Fibroblast of skin of left biceps (primary cell): ENCODE measurements around the gene CFHR3.
"Not testable (repeated sequence)": the region's sequence is repeated elsewhere in the genome, so short reads cannot be mapped to it uniquely, and the experiment has no call there.

Experiments used
- DNase-seq, 2 experiments: peaks; one replicate each; pipeline ENCODE4 v3.0.0-alpha.2; 2013; ENCODE audit warnings: low read depth in 2 of 2

CFHR3 gene

GRCh38 chr1:196774603-196775002 lies at the start of gene CFHR3:
TSS of gene CFHR3 (plus strand) at chr1:196774840. CDS start at chr1:196774887, 47 bp downstream.
- no peak for DNase-seq

DNA sequence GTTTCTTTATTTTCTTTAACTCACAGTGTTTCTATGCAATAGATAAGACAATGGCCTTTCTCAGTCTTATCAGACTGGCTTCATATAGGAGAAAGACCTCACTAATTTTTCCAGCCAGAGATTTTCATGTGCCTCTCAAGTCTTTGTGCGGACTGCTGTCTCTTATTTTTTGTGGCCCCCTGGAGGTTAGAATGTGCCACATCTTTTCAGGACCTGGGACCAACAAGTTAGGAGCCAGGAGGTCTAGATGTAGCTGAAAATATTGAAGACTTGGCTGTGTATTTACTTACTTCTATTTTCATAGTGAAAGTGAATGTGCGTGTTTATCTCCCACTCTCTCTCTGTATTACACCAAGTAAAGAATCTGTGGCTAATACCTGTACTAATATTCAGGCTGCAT lies 42.1 kb upstream of the CFHR3 start:
- no peak for DNase-seq

GRCh38 chr1:196733091-196733970 lies 41.3 kb upstream of the CFHR3 start:
- DNase-seq = no peak

- DNase-seq = no peak
Observed at GRCh38 chr1:196734006-196734405, 40.6 kb upstream of the CFHR3 start.

- no peak for DNase-seq
Observed at GRCh38 chr1:196734460-196734859, 40.2 kb upstream of the CFHR3 start.

- DNase-seq = no peak
Observed at GRCh38 chr1:196738730-196739129, 35.9 kb upstream of the CFHR3 start.

- DNase-seq = not testable (repeated sequence)
Observed at GRCh38 chr1:196743244-196743643, 31.4 kb upstream of the CFHR3 start.

GRCh38 chr1:196765019-196765740 lies 9.5 kb upstream of the CFHR3 start:
- DNase-seq = not testable (repeated sequence)

DNA sequence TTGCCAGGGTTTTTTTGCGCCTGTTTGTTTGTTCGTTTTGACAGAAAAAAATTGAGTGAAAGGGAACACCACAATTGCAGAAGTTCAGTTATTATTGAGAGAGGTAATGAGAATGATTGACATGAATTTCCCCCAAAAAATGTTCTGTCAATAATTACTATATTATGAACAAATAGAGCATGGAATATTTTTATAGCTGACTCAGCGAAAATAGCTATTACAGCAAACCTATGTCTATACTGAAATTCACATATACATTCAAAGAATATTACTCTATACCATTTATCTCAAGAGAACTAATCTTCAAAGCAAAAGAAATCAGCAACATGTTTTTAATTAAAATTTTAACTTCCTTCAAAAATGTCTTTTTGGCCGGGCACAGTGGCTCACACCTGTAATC lies 4.8 kb upstream of the CFHR3 start:
- DNase-seq = not testable (repeated sequence)

GRCh38 chr1:196773713-196774112 lies 927 bp upstream of the CFHR3 start:
- no peak for DNase-seq

DNA sequence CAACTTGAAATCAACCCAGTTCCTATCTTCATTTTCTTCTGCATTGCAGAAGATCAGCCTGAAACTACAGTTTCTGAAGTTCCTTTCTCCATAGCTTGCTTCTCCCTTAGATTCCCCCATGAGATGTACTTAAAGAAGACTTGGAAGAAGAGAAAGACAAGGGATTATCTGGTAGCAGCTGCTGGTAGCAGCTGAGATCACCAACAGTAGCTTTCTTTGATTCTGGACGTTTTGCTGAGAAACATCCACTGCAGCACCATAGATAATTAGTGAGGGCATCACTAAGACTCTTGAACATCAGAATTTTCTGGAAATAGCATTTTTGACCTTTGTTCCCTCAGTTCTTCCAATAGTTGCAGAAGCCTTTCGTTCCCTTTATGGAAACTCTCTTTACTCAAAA lies 465 bp upstream of the CFHR3 start:
- no peak for DNase-seq

- DNase-seq = no peak
Observed at GRCh38 chr1:196777603-196778002, 3.0 kb downstream of the CFHR3 start.

DNA sequence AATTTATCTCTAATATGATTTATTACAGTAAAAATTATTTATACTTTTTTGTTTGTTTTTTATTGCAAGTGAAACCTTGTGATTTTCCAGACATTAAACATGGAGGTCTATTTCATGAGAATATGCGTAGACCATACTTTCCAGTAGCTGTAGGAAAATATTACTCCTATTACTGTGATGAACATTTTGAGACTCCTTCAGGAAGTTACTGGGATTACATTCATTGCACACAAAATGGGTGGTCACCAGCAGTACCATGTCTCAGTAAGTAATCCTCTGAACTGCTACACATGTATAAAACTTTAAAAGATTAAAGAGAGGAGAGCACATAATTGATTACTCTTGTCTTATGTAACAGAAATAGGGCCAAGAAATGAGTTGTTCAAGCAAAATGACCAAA lies 4.5 kb downstream of the CFHR3 start:
- no peak for DNase-seq

GRCh38 chr1:196791252-196791651 lies 16.6 kb downstream of the CFHR3 start:
- not testable (repeated sequence) for DNase-seq

GRCh38 chr1:196794103-196794502 lies 19.5 kb downstream of the CFHR3 start:
- not testable (repeated sequence) for DNase-seq

GRCh38 chr1:196797891-196798290 lies 23.3 kb downstream of the CFHR3 start:
- DNase-seq = no peak

GRCh38 chr1:196801920-196802319 lies 27.3 kb downstream of the CFHR3 start:
- not testable (repeated sequence) for DNase-seq

- no peak for DNase-seq
Observed at GRCh38 chr1:196808529-196809235, 34.0 kb downstream of the CFHR3 start.

DNA sequence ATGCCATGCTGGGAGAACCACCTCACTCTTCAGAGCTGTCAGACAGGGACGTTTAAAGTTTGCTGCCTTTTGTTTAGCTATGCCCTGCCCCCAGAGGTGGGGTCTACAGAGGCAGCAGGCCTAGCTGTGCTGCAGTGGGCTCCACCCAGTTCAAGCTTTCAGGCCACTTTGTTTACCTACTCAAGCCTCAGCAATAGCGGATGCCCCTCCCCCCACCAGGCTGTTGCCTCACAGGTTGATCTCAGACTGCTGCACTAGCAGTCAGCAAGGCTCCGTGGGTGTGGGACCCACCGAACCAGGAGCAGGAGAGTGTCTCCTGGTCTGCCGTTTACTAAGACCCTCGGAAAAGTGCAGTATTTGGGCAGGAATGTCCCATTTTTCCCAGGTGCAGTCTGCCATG lies 42.8 kb downstream of the CFHR3 start:
- not testable (repeated sequence) for DNase-seq

- not testable (repeated sequence) for DNase-seq
Observed at GRCh38 chr1:196819531-196819930, 44.9 kb downstream of the CFHR3 start, which contains the start of gene CFHR1. TSS of gene CFHR1 (plus strand) at chr1:196819731. CDS start at chr1:196819845, 114 bp downstream.

GRCh38 chr1:196827860-196828259 lies 53.2 kb downstream of the CFHR3 start:
- DNase-seq = peak; percentile 30 to 47
